GM12892 (cell line): ENCODE measurements around the gene CXCL5.
"Not testable (repeated sequence)": the region's sequence is repeated elsewhere in the genome, so short reads cannot be mapped to it uniquely, and the experiment has no call there.

Experiments used
- DNase-seq: peaks from one replicate; pipeline ENCODE4 v3.0.0; 2011; ENCODE audit not compliant: insufficient read length
- FAIRE-seq: peaks from 2 replicates; lab custom pipeline; 2011; peaks lifted over from hg19 to GRCh38; lab: Jason Lieb, UNC
- POLR2A ChIP-seq: IDR thresholded peaks from 2 replicates; pipeline ENCODE4 v1.6.1; 2011; ENCODE audit warnings: low read depth, low read length, control low read depth
- POLR2AphosphoS5 ChIP-seq: IDR thresholded peaks from 2 replicates; pipeline ENCODE4 v1.6.1; 2011; ENCODE audit warnings: low read depth, low read length, control low read depth
- TAF1 ChIP-seq: IDR thresholded peaks from 2 replicates; pipeline ENCODE4 v1.6.1; 2011; ENCODE audit warnings: low read depth, mild to moderate bottlenecking, control low read depth, low read length, borderline replicate concordance

The CXCL5 gene

DNA sequence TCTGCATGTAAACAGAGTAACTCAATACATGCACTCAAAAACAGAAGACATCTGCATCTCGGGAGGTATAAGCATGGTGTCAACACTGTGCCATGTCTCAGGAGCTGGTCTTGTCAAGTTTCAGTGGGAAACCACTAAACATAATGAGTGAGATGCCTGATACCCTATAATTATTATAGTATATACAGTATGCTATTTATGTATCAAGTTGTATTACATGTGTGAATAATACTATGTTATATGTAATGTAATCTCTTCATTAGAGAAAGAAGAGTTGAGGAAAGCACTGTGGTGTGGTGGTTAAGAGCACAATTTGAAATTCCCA is 13.0 kb downstream of the CXCL5 start:
- FAIRE-seq: no peak
- TF ChIP-seq TAF1: no peak
- TF ChIP-seq POLR2A: no peak
- no peak for TF ChIP-seq POLR2AphosphoS5
- DNase-seq: no peak

DNA sequence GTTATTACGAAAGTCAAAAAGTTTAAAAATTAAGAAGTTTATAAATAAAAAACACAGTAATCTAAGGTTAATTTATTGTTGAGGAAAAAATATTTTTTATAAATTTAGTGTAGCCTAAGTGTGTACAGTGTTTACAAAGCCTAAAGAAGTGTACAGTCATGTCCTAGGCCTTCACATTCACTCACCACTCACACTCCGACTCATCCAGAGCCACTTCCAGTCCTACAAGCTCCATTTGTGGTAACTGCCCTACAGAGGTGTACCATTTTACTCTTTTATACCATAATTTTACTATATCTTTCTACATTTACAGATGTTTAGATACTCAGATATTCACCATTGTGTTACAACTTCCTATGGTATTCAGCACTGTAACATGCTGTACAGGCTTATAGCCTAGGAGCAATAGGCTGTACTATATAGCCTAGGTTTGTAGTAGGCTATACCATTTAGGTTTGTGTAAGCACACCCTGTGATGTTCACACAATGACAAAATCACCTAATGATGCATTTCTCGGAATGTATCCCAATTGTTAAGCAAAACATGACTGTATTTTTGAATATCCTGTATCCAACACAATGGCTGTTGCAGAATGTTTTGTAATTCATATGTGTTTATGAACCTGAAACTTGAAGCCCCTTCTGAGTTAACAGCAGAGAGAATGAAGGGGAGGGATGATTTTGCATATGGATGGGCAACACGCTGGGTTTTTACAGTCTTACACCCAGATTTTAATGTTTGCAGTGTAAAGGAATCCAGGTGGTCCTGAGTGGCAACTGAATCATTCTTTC is 13.5 kb downstream of the CXCL5 start:
- TF ChIP-seq POLR2A (no peak), TAF1 (no peak), POLR2AphosphoS5 (no peak)
- no peak for FAIRE-seq
- DNase-seq: no peak

DNA sequence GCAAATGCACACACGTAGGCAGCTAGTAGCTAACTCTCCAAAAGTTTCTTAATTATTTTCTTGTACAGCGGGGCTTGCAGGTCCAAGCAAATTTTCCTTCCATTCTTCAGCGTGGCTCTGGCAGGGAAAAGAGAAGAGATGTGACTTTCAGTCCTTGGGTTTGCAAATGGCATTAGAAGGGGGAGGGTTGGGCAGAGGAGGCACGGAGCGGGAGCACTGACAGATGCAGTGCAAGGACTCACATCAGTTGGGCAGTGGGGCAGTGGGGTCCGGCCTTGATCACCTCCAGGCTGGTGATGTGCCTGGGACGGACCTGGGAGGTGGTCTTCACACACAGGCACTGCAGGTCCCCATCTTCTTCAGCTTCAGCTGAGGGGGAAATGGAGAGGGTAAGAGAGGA is 17.3 kb downstream of the CXCL5 start:
- FAIRE-seq, DNase-seq: not testable (repeated sequence)

DNA sequence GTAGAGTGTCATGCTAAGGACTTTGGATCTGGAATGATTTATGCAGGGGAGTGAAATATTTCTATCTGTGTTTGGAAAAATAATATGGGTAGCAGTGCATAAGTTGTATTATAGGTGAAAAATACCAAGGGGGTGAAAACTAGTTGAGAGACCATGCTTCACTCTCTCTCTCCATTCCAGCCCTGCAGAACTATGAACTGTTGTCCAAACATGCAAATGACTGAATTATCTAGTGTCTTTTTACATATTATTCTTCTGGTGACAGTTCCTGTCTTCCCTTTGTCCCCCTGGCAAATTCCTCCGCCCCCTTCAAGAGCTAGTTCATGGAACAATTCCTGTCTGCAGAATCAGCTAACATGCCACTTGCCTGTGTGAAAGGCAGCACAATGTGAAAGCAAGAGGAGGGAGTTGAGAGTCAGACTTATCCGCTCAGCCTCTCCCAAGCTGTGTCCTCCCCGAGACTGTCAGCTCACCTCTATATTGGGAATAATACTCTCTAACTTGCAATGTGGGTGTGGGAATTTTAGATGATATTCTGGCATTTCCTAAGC is 19.0 kb downstream of the CXCL5 start:
- DNase-seq: no peak
- FAIRE-seq: no peak
- TF ChIP-seq TAF1 (no peak), POLR2A (no peak)

DNA sequence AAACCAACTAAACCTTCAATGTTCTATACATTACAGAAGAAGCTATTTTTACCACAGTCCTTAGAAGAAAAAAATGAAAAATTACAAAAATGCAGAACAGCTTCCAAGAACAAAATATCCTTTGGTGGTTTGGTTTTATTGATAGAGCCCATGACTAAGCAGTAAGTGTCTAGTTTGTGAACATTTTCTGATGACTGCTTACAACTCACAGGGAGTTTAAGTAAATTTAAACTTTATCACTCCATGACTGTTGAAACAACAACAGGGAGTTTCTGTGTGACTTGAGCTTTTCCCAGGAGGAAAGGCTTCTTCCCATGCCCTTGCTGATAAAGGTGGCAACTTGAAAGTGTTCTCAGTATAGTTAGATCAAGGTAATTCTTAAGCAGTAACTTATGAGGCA is 19.6 kb downstream of the CXCL5 start:
- FAIRE-seq: no peak
- TF ChIP-seq POLR2AphosphoS5 (no peak), TAF1 (no peak), POLR2A (no peak)
- no peak for DNase-seq

DNA sequence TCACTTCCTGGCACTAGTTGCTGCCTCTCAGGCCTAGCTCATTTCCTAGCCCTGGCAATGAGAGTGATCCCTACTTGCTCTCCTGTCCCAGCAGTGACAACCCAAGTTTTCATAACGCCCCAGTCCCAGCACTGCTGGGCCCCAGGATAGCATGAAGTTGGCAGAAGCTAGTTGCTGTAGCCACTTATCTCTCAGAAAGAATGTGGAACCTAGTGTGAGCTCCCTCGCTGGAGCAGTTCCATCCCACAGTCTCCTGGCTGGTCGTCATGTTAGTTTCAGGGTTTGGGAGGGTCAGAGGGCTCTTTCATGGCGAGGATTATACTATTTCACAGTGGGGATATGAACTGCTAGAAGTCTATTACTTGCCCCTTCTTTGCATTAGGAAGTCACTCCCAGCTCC is 21.8 kb downstream of the CXCL5 start:
- no peak for DNase-seq
- no peak for FAIRE-seq
- TF ChIP-seq POLR2A (no peak), TAF1 (no peak), POLR2AphosphoS5 (no peak)

DNA sequence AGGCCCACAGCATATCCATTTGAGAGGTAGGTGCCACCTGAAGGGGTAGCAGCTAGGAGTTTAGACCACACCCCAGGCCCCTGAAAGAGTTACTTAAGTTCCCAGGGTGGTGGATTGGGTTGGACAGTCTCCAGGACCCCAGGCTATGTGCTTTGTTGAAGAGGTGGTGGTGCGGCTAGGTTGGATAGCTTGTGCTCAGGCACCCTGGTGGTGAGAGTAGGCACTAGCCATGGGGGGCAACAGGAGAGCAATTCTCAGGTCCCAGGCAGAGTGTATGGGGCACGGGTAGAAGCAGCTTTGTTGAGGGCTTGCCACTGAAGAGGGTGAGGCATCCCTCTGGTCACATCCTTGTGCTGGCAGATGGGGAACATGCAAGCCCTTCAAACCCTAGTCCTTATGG is 22.3 kb downstream of the CXCL5 start:
- FAIRE-seq (no peak), DNase-seq (no peak)
- no peak for TF ChIP-seq POLR2A
- TF ChIP-seq TAF1: no peak
- no peak for TF ChIP-seq POLR2AphosphoS5

DNA sequence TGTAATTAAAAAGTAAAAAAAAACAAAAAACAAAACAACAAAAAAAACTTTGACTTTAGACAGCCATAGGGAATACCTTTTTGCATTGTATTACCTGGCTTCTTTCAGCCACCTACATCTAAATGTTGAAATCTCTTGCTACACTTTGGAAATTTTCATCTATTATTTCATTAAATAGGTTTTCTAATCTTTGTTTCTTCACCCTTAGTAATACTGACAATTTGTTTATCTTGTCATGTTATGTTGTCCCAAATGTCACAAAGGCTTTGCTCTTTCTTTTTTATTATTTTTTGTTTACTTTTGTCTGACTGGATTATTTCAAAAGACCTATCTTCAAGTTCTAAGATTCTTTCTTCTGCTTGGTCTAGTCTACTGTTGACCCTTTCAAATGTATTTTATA is 24.1 kb downstream of the CXCL5 start:
- no peak for DNase-seq
- TF ChIP-seq POLR2AphosphoS5 (no peak), POLR2A (no peak), TAF1 (no peak)
- no peak for FAIRE-seq

DNA sequence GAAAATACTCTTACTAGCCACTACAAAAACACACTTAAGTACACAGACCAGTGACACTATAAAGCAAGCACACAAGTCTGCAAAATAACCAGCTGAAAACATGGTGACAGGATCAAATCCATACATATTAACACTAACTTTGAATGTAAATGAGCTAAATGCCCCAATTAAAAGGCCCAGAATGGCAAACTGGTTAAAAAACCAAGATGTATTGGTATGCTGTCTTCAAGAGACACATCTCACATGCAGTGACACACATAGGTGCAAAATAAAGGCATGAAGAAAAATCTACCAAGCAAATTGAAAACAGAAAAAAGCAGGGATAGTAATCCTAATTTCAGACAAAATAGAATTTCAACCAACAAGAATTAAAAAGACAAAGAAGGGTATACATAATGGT is 27.5 kb downstream of the CXCL5 start:
- no peak for FAIRE-seq
- no peak for DNase-seq
- no peak for TF ChIP-seq POLR2AphosphoS5

DNA sequence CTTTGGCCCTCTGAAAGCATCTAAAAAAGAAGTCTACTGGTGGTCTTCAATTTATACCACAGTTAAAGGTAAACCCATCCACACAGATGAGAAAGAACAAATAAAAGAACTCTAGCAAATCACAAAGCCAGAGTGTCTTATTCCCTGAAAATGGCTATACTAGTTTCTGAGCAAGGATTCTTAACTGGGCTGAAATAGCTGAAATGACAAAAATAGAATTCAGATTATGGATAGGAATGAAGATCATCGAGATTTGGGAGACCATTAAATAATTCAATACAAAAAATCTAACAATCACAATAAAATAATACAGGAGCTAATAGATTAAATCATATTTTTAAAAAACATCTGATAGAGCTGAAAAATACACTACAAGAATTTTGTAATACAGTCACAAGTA is 28.5 kb downstream of the CXCL5 start:
- FAIRE-seq (no peak), DNase-seq (no peak)
- no peak for TF ChIP-seq POLR2A
- TF ChIP-seq POLR2AphosphoS5: no peak
- no peak for TF ChIP-seq TAF1

DNA sequence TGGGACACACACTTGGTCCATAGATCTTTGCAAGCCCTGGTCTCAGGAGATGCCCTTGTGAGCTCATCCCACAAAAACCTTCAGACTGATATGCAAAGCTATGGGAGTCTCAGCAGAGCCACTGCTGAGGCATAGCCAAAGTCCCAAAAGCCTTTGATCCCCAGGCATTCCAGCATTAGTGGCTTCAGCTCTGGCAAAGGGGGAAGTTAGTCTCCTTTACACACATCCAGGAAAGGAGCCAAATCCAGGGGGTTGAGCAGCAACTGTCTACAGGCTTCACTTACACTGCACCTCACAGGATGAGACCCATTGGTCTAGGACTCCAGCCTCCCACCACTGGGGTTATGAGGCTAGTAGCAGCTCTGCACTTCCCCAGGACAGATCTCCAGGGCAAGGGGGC is 30.6 kb downstream of the CXCL5 start:
- FAIRE-seq: no peak
- DNase-seq: no peak
- TF ChIP-seq POLR2A (no peak), TAF1 (no peak), POLR2AphosphoS5 (no peak)

DNA sequence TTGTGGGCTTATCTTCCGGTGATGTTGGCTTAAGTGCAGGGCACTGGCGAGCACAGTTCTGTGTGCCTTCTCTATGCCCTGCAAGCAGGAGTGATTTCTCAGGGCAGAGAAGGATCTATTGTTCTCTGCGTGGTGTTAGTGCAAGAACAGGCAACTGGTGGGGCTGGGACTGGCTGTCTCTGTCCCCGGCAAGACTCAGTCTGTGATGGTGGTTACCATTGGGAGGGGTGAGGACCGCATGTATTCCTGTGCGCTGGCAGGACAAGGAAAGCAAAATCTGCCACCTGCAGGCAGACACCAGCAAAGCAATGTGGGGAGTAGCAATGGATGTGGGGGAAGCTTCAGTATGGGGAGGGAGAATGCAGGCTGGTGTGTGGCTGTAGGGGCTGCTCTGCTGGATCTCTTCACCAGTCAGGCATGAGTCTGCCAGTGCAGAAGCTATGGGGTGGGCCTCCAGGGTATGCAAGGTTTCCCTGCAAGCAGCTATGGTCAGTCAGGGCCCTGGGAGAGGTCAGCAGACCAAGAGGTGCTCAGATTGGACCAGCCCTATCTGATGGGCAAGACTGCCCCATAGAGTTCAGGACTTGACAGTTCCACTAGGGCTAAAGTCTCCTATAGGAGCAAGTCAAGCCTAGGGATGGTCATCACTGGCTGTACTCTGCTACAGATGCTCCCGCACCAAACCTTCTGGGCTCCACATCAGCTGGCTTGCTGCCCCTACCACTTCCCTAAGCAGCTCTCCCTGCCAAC is 33.4 kb downstream of the CXCL5 start:
- TF ChIP-seq TAF1 (no peak), POLR2AphosphoS5 (no peak), POLR2A (no peak)
- DNase-seq: no peak
- no peak for FAIRE-seq

DNA sequence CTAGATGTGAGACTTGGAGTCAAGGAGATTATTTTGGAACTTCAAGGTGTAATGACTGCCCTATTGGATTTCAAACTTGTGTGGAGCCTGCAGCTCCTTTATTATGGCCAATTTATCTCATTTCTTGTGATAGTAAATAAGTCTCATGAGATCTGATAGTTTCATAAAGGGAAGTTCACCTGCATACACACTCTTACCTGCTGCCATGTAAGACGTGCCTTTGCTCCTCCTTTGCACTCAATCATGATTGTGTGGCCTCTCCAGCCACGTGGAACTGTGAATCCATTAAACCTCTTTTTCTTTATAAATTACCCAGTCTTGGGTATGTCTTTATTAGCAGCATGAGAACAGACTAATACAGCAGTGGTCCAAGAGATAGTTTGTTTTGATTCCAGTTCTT is 35.8 kb downstream of the CXCL5 start:
- DNase-seq (no peak), FAIRE-seq (no peak)
- TF ChIP-seq POLR2AphosphoS5 (no peak), POLR2A (no peak), TAF1 (no peak)

DNA sequence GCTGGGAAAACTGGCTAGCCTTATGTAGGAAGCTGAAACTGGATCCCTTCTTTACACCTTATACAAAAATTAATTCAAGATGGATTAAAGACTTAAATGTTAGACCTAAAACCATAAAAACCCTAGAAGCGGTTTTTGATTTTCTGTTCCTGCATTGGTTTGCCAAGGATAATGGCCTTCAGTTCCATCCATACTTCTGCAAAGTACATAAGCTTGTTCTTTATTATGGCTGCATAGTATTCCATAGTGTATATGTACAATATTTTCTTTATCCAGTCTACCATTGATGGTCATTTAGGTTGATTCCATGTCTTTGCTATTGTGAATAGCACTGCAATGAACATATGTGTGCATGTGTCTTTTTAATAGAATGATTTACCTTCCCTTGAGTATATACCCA is 39.4 kb downstream of the CXCL5 start:
- not testable (repeated sequence) for DNase-seq, FAIRE-seq
